Activated CD8-positive, alpha-beta memory T cell treated with anti-CD3 and anti-CD28 coated beads, Interleukin-2, amount 50 U/mL, for 24 hours (primary cell): ENCODE results near the gene OMG.
"Not testable (repeated sequence)": the region's sequence is repeated elsewhere in the genome, so short reads cannot be mapped to it uniquely, and the experiment has no call there.

ENCODE experiments used
- DNase-seq: peaks from one replicate; pipeline ENCODE4 v3.0.0-alpha.2; 2020; ENCODE audit errors: extremely low read depth

The OMG gene

GRCh38 chr17:31262923-31263322 lies 34.1 kb downstream of the OMG start:
- not testable (repeated sequence) for DNase-seq

DNA sequence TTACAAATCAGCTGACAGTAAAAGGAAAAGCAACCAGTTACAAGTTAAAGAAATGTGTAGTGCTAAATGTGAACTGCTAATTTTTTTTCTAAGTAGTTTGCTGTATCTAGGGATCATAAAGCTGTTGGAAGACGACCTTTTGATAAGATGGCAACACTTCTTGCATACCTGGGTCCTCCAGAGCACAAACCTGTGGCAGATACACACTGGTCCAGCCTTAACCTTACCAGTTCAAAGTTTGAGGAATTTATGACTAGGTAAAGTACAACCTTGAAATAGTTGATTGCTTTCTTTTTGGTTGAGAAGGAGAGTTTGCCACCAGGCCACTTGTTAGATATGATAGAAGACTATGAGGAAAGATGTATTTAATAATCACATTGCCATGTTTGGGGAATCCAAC lies 35.4 kb downstream of the OMG start:
- no peak for DNase-seq

DNA sequence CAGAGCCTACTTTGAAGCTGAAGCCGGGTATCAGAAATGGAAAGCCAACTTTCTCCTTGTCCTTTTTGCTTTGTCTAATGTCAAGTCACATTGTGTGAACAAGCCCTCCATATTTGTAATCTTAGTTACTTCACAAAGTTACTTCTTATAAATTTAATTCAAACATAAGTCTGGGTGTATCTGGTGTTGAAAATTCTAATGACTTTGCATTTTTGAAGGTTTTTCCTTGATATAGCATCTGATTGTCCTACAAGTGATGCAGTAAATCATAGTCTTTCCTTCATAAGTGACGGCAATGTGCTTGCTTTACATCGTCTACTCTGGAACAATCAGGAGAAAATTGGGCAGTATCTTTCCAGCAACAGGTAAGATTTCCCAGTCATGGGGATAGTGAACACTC lies 36.9 kb downstream of the OMG start:
- DNase-seq = no peak

GRCh38 chr17:31256936-31257335 lies 40.1 kb downstream of the OMG start:
- DNase-seq = no peak

- no peak for DNase-seq
Measured at GRCh38 chr17:31254654-31255053, 42.4 kb downstream of the OMG start.

DNA sequence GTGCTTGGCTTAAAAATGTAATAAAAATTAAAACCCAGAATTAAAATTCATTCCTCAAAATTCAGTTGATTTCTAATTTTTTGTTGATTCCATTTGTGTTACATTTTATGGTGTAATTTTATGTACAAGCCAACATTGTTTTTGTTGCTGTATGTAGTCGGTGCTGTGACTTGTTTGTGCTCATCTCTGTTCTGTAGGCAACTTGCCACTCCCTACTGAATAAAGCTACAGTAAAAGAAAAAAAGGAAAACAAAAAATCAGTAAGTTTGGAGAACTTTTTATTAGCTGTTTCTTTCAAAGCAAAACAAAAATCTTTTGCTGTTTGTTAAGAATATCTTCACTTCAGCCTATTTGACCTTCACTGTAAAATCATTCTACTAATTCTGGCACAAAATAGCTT lies 44.3 kb downstream of the OMG start:
- no peak for DNase-seq

DNA sequence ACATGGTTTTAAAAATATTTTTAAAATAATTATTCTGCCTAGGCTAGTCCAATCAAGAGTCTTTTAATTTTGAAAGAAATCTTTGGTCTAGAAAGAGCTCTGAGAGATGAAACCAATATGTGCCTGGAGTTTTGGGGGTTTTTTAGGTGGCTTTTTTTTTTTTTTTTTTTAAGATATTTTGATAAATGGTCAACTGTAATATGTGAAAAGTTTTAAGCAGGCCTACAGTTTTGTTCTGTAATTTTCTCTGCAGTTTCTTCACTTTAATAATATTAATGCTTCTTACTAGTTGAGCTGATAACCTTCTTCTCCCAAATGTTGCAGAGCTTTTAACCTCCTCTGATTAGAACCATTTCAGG lies 45.1 kb downstream of the OMG start:
- DNase-seq = no peak

GRCh38 chr17:31251105-31251969 lies 45.7 kb downstream of the OMG start:
- no peak for DNase-seq

GRCh38 chr17:31250229-31250628 lies 46.8 kb downstream of the OMG start:
- DNase-seq = no peak

GRCh38 chr17:31249835-31250141 lies 47.3 kb downstream of the OMG start:
- no peak for DNase-seq

GRCh38 chr17:31248986-31249834 lies 47.8 kb downstream of the OMG start:
- no peak for DNase-seq
